BLaER1 treated with 17β-estradiol and CSF1 and Interleukin-3, amounts not matched to agents 10 nM and 100 nM (cell line): ENCODE measurements around the gene WHRN.

Experiments
- H3K27ac ChIP-seq, 11 experiments: shearing (Covaris generic); formaldehyde crosslinking; 2 replicates each; pipeline ENCODE4 v1.8.1; 2022
- H3K27me3 ChIP-seq, 11 experiments: shearing (Covaris generic); formaldehyde crosslinking; 2 replicates each; pipeline ENCODE4 v1.8.1; 2022
- H3K36me3 ChIP-seq, 11 experiments: shearing (Covaris generic); formaldehyde crosslinking; 2 replicates each; pipeline ENCODE4 v1.8.1; 2022
- H3K4me1 ChIP-seq, 10 experiments: shearing (Covaris generic); formaldehyde crosslinking; 2 replicates each; pipeline ENCODE4 v1.8.1; 2022
- H3K4me2 ChIP-seq, 11 experiments: shearing (Covaris generic); formaldehyde crosslinking; 2 replicates each; pipeline ENCODE4 v1.8.1; 2022
- H3K4me3 ChIP-seq, 10 experiments: shearing (Covaris generic); formaldehyde crosslinking; 2 replicates each; pipeline ENCODE4 v1.8.1; 2022
- H3K9ac ChIP-seq, 11 experiments: shearing (Covaris generic); formaldehyde crosslinking; 2 replicates each; pipeline ENCODE4 v1.8.1; 2022
- H3K9me3 ChIP-seq, 11 experiments: shearing (Covaris generic); formaldehyde crosslinking; replicated peaks in 1 of 11; 2 replicates each; pipeline ENCODE4 v1.8.1; 2022
- H4K20me1 ChIP-seq, 11 experiments: shearing (Covaris generic); formaldehyde crosslinking; 2 replicates each; pipeline ENCODE4 v1.8.1; 2022
- Cebpa-rat ChIP-seq, 11 experiments: shearing (Covaris generic); IDR thresholded peaks; 2 replicates each; pipeline ENCODE4 v1.8.1; 2022

WHRN gene

GRCh38 chr9:114419796-114420195 lies 85.5 kb downstream of the WHRN start:
- no peaks in the 10 kb centered on the region for H3K36me3 ChIP-seq
- H3K9ac ChIP-seq = no peak overlapping the region
- no peaks in the 10 kb centered on the region for H4K20me1 ChIP-seq
- peaks cover 0 to 28% (median 0%) of the 10 kb centered on the region in 11 experiments; a peak in 7 of 22 replicates for H3K9me3 ChIP-seq
- no peak overlapping the region for H3K4me3 ChIP-seq
- no peak for TF ChIP-seq Cebpa-rat (IDR thresholded peaks at IDR 0.05)
- no peak overlapping the region for H3K4me2 ChIP-seq
- no peaks in the 10 kb centered on the region for H3K27me3 ChIP-seq
- no peak overlapping the region for H3K27ac ChIP-seq
- H3K4me1 ChIP-seq = peaks cover 0 to 46% (median 4%) of the 10 kb centered on the region in 10 experiments; a peak in 9 of 20 replicates

- H3K4me3 ChIP-seq = no peak overlapping the region
- peaks cover 12 to 63% (median 20%) of the 10 kb centered on the region in 10 experiments for H3K4me1 ChIP-seq
- H3K9ac ChIP-seq = no peak overlapping the region
- H4K20me1 ChIP-seq = no peaks in the 10 kb centered on the region
- TF ChIP-seq Cebpa-rat (IDR thresholded peaks at IDR 0.05) = no peak
- H3K9me3 ChIP-seq = peaks cover 0 to 28% (median 0%) of the 10 kb centered on the region in 11 experiments; a peak in 7 of 22 replicates
- no peaks in the 10 kb centered on the region for H3K27me3 ChIP-seq
- no peaks in the 10 kb centered on the region for H3K36me3 ChIP-seq
- no peak overlapping the region for H3K27ac ChIP-seq
- peak overlapping the region in 1 of 11 experiments; percentile 73; a peak in 1 of 22 replicates for H3K4me2 ChIP-seq
Observed at GRCh38 chr9:114418053-114418452, 87.2 kb downstream of the WHRN start.

- Histone ChIP-seq H3K9me3 (peaks cover 0 to 28% (median 0%) of the 10 kb centered on the region in 11 experiments; a peak in 7 of 22 replicates), H3K9ac (no peak overlapping the region), H3K27ac (no peak overlapping the region), H4K20me1 (no peaks in the 10 kb centered on the region), H3K4me2 (peak overlapping the region in 2 of 11 experiments; percentile 17 to 73; a peak in 2 of 22 replicates), H3K36me3 (no peaks in the 10 kb centered on the region), H3K4me3 (no peak overlapping the region), H3K4me1 (peaks cover 12 to 69% (median 20%) of the 10 kb centered on the region in 10 experiments), H3K27me3 (no peaks in the 10 kb centered on the region)
- TF ChIP-seq Cebpa-rat (IDR thresholded peaks at IDR 0.05) = no peak
Observed at GRCh38 chr9:114417511-114417910, 87.8 kb downstream of the WHRN start.

- Histone ChIP-seq H3K27me3 (no peaks in the 10 kb centered on the region), H3K4me3 (no peak overlapping the region), H3K36me3 (no peaks in the 10 kb centered on the region), H4K20me1 (no peaks in the 10 kb centered on the region), H3K4me2 (peak overlapping the region in 2 of 11 experiments; percentile 17 to 73; a peak in 2 of 22 replicates), H3K9me3 (peaks cover 0 to 28% (median 0%) of the 10 kb centered on the region in 11 experiments; a peak in 7 of 22 replicates), H3K9ac (no peak overlapping the region), H3K27ac (peak overlapping the region in 3 of 11 experiments; percentile 69 to 78 (median 72); a peak in 4 of 22 replicates), H3K4me1 (peaks cover 12 to 73% (median 20%) of the 10 kb centered on the region in 10 experiments)
- no peak for TF ChIP-seq Cebpa-rat (IDR thresholded peaks at IDR 0.05)
Observed at GRCh38 chr9:114416906-114417305, 88.4 kb downstream of the WHRN start.

DNA sequence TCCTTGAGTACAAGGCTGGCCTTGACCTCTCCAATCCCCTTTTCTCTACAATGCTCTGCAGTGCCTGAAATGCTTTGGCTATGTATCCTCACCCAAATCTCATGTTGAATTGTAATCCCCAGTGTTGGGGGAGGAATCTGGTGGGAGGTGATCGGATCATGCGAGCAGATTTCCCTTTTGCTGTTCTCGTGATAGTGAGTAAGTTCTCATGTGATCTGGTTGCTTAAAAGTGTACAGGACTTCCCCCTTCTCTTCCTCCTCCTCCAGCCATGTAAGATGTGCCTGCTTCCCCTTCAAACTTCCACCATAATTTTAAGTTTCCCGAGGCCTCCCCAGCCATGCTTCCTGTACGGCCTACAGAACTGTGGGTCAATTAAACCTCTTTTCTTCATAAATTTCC lies 89.0 kb downstream of the WHRN start:
- Histone ChIP-seq H3K4me1 (peaks cover 12 to 72% (median 20%) of the 10 kb centered on the region in 10 experiments), H4K20me1 (no peaks in the 10 kb centered on the region), H3K36me3 (no peaks in the 10 kb centered on the region), H3K4me3 (no peak overlapping the region; a peak in 1 of 20 replicates), H3K4me2 (peak overlapping the region in 3 of 11 experiments; percentile 43 to 86 (median 73); a peak in 6 of 22 replicates), H3K27me3 (no peaks in the 10 kb centered on the region), H3K9ac (no peak overlapping the region), H3K27ac (peak overlapping the region in 4 of 11 experiments; percentile 13 to 78 (median 70); a peak in 7 of 22 replicates), H3K9me3 (peaks cover 0 to 28% (median 0%) of the 10 kb centered on the region in 11 experiments; a peak in 7 of 22 replicates)
- TF ChIP-seq Cebpa-rat (IDR thresholded peaks at IDR 0.05) = no peak

DNA sequence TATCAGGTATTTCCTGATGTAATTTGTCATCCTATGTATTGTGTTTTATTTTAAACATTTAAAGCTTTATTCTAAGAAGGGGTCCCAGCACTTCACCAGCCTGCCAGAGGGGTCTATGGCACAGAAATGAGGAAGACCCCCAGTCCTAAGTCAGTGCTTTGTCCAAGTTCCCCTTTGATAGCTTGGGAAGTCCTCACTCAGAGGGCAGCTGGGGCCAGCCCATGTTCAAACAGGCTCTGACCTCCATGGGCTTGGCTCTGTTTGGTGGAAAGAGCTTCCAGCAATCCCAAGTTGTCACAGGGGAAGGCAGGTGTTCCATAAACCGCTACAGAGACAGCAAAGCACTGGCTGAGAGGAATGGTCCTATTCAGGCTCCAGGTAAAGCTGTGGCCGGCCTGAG lies 90.9 kb downstream of the WHRN start:
- Histone ChIP-seq H3K4me3 (no peak overlapping the region), H3K9me3 (peaks cover 0 to 28% (median 0%) of the 10 kb centered on the region in 11 experiments; a peak in 7 of 22 replicates), H3K27ac (peak overlapping the region in 3 of 11 experiments; percentile 16 to 78 (median 31); a peak in 6 of 22 replicates), H4K20me1 (no peaks in the 10 kb centered on the region), H3K9ac (peak overlapping the region in 1 of 11 experiments; percentile 34; a peak in 3 of 22 replicates), H3K27me3 (no peaks in the 10 kb centered on the region), H3K4me2 (peak overlapping the region in 9 of 11 experiments; percentile 12 to 86 (median 50); a peak in 13 of 22 replicates), H3K4me1 (peaks cover 12 to 68% (median 21%) of the 10 kb centered on the region in 10 experiments), H3K36me3 (no peaks in the 10 kb centered on the region)
- TF ChIP-seq Cebpa-rat (IDR thresholded peaks at IDR 0.05) = no peak

DNA sequence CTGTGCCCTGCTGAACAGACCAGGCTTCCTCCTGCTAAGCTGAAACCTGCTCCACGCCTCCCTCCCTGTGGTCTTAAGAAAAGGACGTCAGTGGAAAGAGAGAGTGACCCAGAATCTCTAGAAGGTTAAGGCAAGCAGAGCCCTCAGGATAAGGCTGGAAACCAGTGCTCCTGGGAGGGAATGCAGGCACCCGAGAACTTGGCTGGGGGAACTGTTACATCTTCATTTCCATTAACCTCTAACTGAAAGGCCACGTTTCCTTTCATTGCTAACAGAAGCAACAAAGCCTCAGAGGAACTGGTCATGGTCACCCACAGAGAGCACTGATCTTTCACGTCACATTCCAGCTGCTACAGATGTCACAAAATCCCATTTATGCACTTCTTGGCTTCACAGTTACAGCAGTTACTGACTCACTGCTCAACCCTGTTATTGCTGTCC lies 91.4 kb downstream of the WHRN start:
- Histone ChIP-seq H3K27me3 (no peaks in the 10 kb centered on the region), H3K4me3 (no peak overlapping the region), H3K9me3 (peaks cover 0 to 28% (median 0%) of the 10 kb centered on the region in 11 experiments; a peak in 7 of 22 replicates), H3K4me2 (peak overlapping the region; percentile 12 to 86 (median 44); a peak in 18 of 22 replicates), H3K4me1 (peaks cover 12 to 72% (median 24%) of the 10 kb centered on the region in 10 experiments), H3K27ac (peak overlapping the region in 3 of 11 experiments; percentile 16 to 78 (median 31); a peak in 5 of 22 replicates), H3K9ac (peak overlapping the region in 5 of 11 experiments; percentile 13 to 28 (median 25); a peak in 4 of 22 replicates), H3K36me3 (no peaks in the 10 kb centered on the region), H4K20me1 (no peaks in the 10 kb centered on the region)
- no peak for TF ChIP-seq Cebpa-rat (IDR thresholded peaks at IDR 0.05)

- no peak overlapping the region; a peak in 1 of 22 replicates for H3K4me2 ChIP-seq
- no peaks in the 10 kb centered on the region for H4K20me1 ChIP-seq
- no peaks in the 10 kb centered on the region for H3K27me3 ChIP-seq
- no peak overlapping the region for H3K9ac ChIP-seq
- H3K36me3 ChIP-seq = no peaks in the 10 kb centered on the region
- no peak overlapping the region for H3K4me3 ChIP-seq
- H3K27ac ChIP-seq = no peak overlapping the region
- TF ChIP-seq Cebpa-rat (IDR thresholded peaks at IDR 0.05) = no peak
- peaks cover 12 to 72% (median 25%) of the 10 kb centered on the region in 10 experiments for H3K4me1 ChIP-seq
- peaks cover 0 to 19% (median 0%) of the 10 kb centered on the region in 11 experiments; a peak in 7 of 22 replicates for H3K9me3 ChIP-seq
Observed at GRCh38 chr9:114412048-114412683, 93.1 kb downstream of the WHRN start.

DNA sequence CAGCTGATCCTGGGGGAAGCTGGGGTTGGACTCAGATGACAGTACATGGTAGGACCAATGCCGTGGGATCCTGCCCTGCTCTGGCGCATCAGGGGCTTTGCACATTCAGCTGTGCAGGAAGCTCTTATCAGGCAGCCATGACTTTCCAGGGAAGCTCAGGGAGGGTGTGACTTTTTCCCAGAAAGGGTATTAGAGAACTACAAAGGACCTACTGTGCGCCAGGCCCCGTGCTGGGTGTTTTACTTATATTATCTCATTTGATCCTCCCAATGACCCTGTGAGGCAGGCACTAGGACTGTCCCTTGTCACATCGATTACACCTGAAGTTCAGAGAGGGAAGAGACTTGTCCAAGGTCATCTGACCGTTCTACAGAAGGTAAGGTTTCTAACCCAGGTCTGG lies 93.8 kb downstream of the WHRN start:
- no peak overlapping the region for H3K27ac ChIP-seq
- no peak overlapping the region for H3K4me3 ChIP-seq
- no peak for TF ChIP-seq Cebpa-rat (IDR thresholded peaks at IDR 0.05)
- no peaks in the 10 kb centered on the region for H3K27me3 ChIP-seq
- peaks cover 19 to 65% (median 31%) of the 10 kb centered on the region in 10 experiments for H3K4me1 ChIP-seq
- H3K9ac ChIP-seq = no peak overlapping the region
- no peaks in the 10 kb centered on the region for H3K36me3 ChIP-seq
- H3K4me2 ChIP-seq = no peak overlapping the region
- peaks cover 0 to 12% (median 0%) of the 10 kb centered on the region in 11 experiments; a peak in 7 of 22 replicates for H3K9me3 ChIP-seq
- H4K20me1 ChIP-seq = no peaks in the 10 kb centered on the region
